ENCODE data around the gene OSTF1.

OSTF1 gene

GRCh38 chr9:75067894-75068293, 20.4 kb upstream of the OSTF1 start:
- no peaks in the 10 kb centered on the region for H3K79me2 ChIP-seq (ENCODE audit: insufficient read depth, low read length)
- no peaks in the 10 kb centered on the region for H4K20me1 ChIP-seq (ENCODE audit: low read depth, low read length)
- H3K4me2 ChIP-seq (ENCODE audit: low read depth, low read length, poor library complexity, severe bottlenecking), result no peak overlapping the region
- no peak overlapping the region for H3K9ac ChIP-seq (ENCODE audit: low read length)
- H3K4me3 ChIP-seq (ENCODE audit: insufficient read depth, low read length, poor library complexity, severe bottlenecking), result no peak overlapping the region
- no peaks in the 10 kb centered on the region for H3F3A ChIP-seq (ENCODE audit: insufficient read depth)
- no peak overlapping the region for H2AFZ ChIP-seq (ENCODE audit: low read depth, low read length, severe bottlenecking)
- H3K9me2 ChIP-seq (replicated peaks; ENCODE audit: insufficient read depth, low read length), result no peaks in the 10 kb centered on the region
- no peaks in the 10 kb centered on the region for H3K27me3 ChIP-seq (ENCODE audit: low read length)
- no peaks in the 10 kb centered on the region for H3K9me3 ChIP-seq (ENCODE audit: insufficient read depth, low read length)
- no peaks in the 10 kb centered on the region for H3K36me3 ChIP-seq (ENCODE audit: low read length)
- no peak overlapping the region for H3K27ac ChIP-seq (ENCODE audit: low read depth, low read length)
- no peak for TF ChIP-seq EZH2phosphoT487 (conservative IDR thresholded peaks at IDR 0.05; ENCODE audit: low read length)
- TF ChIP-seq, protein P1, sequence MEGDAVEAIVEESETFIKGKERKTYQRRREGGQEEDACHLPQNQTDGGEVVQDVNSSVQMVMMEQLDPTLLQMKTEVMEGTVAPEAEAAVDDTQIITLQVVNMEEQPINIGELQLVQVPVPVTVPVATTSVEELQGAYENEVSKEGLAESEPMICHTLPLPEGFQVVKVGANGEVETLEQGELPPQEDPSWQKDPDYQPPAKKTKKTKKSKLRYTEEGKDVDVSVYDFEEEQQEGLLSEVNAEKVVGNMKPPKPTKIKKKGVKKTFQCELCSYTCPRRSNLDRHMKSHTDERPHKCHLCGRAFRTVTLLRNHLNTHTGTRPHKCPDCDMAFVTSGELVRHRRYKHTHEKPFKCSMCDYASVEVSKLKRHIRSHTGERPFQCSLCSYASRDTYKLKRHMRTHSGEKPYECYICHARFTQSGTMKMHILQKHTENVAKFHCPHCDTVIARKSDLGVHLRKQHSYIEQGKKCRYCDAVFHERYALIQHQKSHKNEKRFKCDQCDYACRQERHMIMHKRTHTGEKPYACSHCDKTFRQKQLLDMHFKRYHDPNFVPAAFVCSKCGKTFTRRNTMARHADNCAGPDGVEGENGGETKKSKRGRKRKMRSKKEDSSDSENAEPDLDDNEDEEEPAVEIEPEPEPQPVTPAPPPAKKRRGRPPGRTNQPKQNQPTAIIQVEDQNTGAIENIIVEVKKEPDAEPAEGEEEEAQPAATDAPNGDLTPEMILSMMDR (IDR thresholded peaks at IDR 0.05; ENCODE audit: insufficient read depth, low read length, poor library complexity, severe bottlenecking), result no peak

- Histone ChIP-seq H3K4me3 (ENCODE audit: insufficient read depth, low read length, poor library complexity, severe bottlenecking) (no peak overlapping the region), H3K27ac (ENCODE audit: low read depth, low read length) (no peak overlapping the region), H3F3A (ENCODE audit: insufficient read depth) (no peaks in the 10 kb centered on the region), H3K9me2 (replicated peaks; ENCODE audit: insufficient read depth, low read length) (no peaks in the 10 kb centered on the region), H3K27me3 (ENCODE audit: low read length) (no peaks in the 10 kb centered on the region), H3K36me3 (ENCODE audit: low read length) (no peaks in the 10 kb centered on the region), H3K4me2 (ENCODE audit: low read depth, low read length, poor library complexity, severe bottlenecking) (no peak overlapping the region), H3K9ac (ENCODE audit: low read length) (no peak overlapping the region), H3K79me2 (ENCODE audit: insufficient read depth, low read length) (no peaks in the 10 kb centered on the region), H2AFZ (ENCODE audit: low read depth, low read length, severe bottlenecking) (no peak overlapping the region), H4K20me1 (ENCODE audit: low read depth, low read length) (no peaks in the 10 kb centered on the region), H3K9me3 (ENCODE audit: insufficient read depth, low read length) (no peaks in the 10 kb centered on the region)
- TF ChIP-seq, protein P1 (IDR thresholded peaks at IDR 0.05; ENCODE audit: insufficient read depth, low read length, poor library complexity, severe bottlenecking), result no peak
- no peak for TF ChIP-seq EZH2phosphoT487 (conservative IDR thresholded peaks at IDR 0.05; ENCODE audit: low read length)
These were observed 19.1 kb upstream of the OSTF1 start for GRCh38 chr9:75069171-75069570.

DNA sequence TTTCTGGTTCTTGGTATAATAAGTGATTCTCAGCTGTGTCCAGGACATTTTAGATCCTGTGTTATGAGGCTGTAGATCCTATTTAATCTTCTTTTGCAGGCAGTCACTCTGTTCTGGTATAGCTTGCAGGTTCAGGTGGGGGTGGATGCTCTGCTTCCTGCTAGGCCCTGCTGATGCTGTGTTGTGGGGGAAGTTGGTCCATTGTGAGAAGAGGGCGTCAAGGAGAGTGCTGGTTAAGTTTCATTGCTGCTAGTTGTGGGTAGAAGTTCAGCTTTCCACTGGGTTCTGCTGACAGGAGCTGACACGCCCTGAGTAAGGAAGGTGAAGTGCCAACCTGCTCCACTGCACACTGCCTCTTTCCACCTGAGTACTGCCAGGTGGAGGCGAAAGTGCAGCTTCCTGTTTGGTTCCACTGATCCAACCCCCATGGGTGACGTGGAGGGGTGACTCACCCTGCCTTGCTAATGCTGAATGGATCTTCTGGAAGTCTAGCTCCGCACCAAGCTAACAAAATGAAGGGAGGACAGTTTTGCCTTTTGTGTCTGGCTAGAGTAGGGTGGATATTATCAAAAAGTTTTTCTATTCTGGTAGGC, 16.7 kb upstream of the OSTF1 start:
- Histone ChIP-seq H3K27ac (ENCODE audit: low read depth, low read length) (no peak overlapping the region), H3K36me3 (ENCODE audit: low read length) (no peaks in the 10 kb centered on the region), H3K4me3 (ENCODE audit: insufficient read depth, low read length, poor library complexity, severe bottlenecking) (no peak overlapping the region), H3K9me3 (ENCODE audit: insufficient read depth, low read length) (no peaks in the 10 kb centered on the region), H3F3A (ENCODE audit: insufficient read depth) (no peaks in the 10 kb centered on the region), H3K27me3 (ENCODE audit: low read length) (no peaks in the 10 kb centered on the region), H3K9me2 (replicated peaks; ENCODE audit: insufficient read depth, low read length) (no peaks in the 10 kb centered on the region), H3K79me2 (ENCODE audit: insufficient read depth, low read length) (no peaks in the 10 kb centered on the region), H3K4me2 (ENCODE audit: low read depth, low read length, poor library complexity, severe bottlenecking) (no peak overlapping the region), H2AFZ (ENCODE audit: low read depth, low read length, severe bottlenecking) (no peak overlapping the region), H4K20me1 (ENCODE audit: low read depth, low read length) (no peaks in the 10 kb centered on the region), H3K9ac (ENCODE audit: low read length) (no peak overlapping the region)
- no peak for TF ChIP-seq EZH2phosphoT487 (conservative IDR thresholded peaks at IDR 0.05; ENCODE audit: low read length)
- TF ChIP-seq, protein P1 (IDR thresholded peaks at IDR 0.05; ENCODE audit: insufficient read depth, low read length, poor library complexity, severe bottlenecking), result no peak
